SK-N-SH treated with all-trans-retinoic acid at 6 μM for 48 hours (cell line): ENCODE measurements around the gene SNIP1.

Experiments
- ESRRG ChIP-seq: fragments of 250-450 bp; sonication (Bioruptor Pico); IDR thresholded peaks from 2 replicates; pipeline ENCODE4 v1.6.1; 2021; ENCODE audit warnings: mild to moderate bottlenecking
- GLIS3 ChIP-seq: fragments of 250-450 bp; sonication (Bioruptor Pico); IDR thresholded peaks from 2 replicates; pipeline ENCODE4 v1.5.0; 2020; ENCODE audit warnings: mild to moderate bottlenecking, moderate library complexity
- RARB ChIP-seq: fragments of 250-450 bp; sonication (Bioruptor Pico); IDR thresholded peaks from 2 replicates; pipeline ENCODE4 v1.8.0; 2021; ENCODE audit warnings: mild to moderate bottlenecking, moderate library complexity
- ZC3H10 ChIP-seq: fragments of 250-450 bp; sonication (Bioruptor Pico); IDR thresholded peaks from 2 replicates; pipeline ENCODE4 v1.5.1; 2021; ENCODE audit warnings: mild to moderate bottlenecking, moderate library complexity
- TF ChIP-seq, protein P1 (sequence below): fragments of 250-450 bp; sonication (Bioruptor Pico); IDR thresholded peaks from 2 replicates; pipeline ENCODE4 v1.8.0; 2020; ENCODE audit warnings: mild to moderate bottlenecking, moderate library complexity, borderline replicate concordance
- TF ChIP-seq, protein P2 (sequence below): fragments of 250-450 bp; sonication (Bioruptor Pico); IDR thresholded peaks from 2 replicates; pipeline ENCODE4 v1.5.1; 2021; ENCODE audit warnings: mild to moderate bottlenecking, moderate library complexity
- TF ChIP-seq, protein P3 (sequence below): fragments of 250-450 bp; sonication (Bioruptor Pico); IDR thresholded peaks from 2 replicates; pipeline ENCODE4 v1.5.0; 2020; ENCODE audit warnings: mild to moderate bottlenecking, moderate library complexity

DNA sequence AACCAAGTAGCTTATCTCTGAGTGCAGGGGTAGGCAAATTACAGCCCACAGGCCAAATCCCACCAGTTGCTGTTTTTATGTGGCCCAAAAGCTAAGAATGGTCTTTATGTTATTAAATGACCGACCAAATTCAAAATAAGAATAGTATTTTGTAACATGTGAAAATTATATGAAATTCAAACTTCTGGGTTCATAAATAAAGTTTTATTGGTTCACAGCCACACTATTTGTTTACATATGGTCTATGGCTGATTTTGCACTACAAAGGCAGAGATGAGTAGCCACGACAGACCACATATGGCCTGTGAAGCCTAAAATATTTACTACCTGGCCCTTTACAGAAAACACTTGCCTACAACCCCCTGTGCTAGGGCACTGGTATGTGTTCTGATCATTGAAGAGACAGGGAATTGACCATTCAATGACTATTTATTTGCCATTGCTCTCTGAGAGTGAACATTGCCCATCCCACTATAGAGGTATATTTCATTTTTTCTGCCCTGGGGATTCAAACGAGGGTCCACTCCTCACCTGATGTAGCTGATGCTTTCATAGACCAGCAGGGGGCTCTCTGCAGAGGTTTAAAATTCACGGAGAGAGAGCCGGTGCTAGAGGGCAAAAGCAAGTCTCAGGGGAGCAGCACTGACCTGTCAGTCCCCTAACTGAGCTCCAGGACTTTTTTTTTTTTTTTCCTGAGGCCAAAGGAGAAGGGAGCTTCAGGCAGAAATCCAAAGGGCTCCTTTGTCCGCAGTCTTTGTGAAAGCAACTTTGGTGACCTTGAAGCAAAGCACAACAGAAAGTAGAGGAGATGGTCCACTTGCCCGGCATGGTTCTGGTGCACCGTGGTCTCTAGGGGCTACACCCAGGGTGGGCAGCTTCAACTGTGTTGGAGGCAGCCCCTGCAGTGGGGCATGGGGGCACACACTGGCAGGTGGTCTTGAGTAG is 48.9 kb upstream of the SNIP1 start:
- TF ChIP-seq, protein P1, sequence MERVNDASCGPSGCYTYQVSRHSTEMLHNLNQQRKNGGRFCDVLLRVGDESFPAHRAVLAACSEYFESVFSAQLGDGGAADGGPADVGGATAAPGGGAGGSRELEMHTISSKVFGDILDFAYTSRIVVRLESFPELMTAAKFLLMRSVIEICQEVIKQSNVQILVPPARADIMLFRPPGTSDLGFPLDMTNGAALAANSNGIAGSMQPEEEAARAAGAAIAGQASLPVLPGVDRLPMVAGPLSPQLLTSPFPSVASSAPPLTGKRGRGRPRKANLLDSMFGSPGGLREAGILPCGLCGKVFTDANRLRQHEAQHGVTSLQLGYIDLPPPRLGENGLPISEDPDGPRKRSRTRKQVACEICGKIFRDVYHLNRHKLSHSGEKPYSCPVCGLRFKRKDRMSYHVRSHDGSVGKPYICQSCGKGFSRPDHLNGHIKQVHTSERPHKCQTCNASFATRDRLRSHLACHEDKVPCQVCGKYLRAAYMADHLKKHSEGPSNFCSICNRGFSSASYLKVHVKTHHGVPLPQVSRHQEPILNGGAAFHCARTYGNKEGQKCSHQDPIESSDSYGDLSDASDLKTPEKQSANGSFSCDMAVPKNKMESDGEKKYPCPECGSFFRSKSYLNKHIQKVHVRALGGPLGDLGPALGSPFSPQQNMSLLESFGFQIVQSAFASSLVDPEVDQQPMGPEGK (CRISPR knock-in tag) = no peak
- TF ChIP-seq, protein P2, sequence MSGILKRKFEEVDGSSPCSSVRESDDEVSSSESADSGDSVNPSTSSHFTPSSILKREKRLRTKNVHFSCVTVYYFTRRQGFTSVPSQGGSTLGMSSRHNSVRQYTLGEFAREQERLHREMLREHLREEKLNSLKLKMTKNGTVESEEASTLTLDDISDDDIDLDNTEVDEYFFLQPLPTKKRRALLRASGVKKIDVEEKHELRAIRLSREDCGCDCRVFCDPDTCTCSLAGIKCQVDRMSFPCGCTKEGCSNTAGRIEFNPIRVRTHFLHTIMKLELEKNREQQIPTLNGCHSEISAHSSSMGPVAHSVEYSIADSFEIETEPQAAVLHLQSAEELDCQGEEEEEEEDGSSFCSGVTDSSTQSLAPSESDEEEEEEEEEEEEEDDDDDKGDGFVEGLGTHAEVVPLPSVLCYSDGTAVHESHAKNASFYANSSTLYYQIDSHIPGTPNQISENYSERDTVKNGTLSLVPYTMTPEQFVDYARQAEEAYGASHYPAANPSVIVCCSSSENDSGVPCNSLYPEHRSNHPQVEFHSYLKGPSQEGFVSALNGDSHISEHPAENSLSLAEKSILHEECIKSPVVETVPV = no peak
- TF ChIP-seq GLIS3 (CRISPR knock-in tag) (no peak), ESRRG (no peak), RARB (CRISPR knock-in tag) (no peak), ZC3H10 (CRISPR knock-in tag) (no peak)
- TF ChIP-seq, protein P3, sequence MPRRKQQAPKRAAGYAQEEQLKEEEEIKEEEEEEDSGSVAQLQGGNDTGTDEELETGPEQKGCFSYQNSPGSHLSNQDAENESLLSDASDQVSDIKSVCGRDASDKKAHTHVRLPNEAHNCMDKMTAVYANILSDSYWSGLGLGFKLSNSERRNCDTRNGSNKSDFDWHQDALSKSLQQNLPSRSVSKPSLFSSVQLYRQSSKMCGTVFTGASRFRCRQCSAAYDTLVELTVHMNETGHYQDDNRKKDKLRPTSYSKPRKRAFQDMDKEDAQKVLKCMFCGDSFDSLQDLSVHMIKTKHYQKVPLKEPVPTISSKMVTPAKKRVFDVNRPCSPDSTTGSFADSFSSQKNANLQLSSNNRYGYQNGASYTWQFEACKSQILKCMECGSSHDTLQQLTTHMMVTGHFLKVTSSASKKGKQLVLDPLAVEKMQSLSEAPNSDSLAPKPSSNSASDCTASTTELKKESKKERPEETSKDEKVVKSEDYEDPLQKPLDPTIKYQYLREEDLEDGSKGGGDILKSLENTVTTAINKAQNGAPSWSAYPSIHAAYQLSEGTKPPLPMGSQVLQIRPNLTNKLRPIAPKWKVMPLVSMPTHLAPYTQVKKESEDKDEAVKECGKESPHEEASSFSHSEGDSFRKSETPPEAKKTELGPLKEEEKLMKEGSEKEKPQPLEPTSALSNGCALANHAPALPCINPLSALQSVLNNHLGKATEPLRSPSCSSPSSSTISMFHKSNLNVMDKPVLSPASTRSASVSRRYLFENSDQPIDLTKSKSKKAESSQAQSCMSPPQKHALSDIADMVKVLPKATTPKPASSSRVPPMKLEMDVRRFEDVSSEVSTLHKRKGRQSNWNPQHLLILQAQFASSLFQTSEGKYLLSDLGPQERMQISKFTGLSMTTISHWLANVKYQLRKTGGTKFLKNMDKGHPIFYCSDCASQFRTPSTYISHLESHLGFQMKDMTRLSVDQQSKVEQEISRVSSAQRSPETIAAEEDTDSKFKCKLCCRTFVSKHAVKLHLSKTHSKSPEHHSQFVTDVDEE (CRISPR knock-in tag) = no peak
